Hepatic stellate cell (primary cell): ENCODE data around the gene SAP130.
"Not testable (repeated sequence)": the region's sequence is repeated elsewhere in the genome, so short reads cannot be mapped to it uniquely, and the experiment has no call there.

Experiments used
- DNase-seq: peaks from one replicate; pipeline ENCODE4 v3.0.0; 2011; ENCODE audit warnings: low spot score

The SAP130 gene

GRCh38 chr2:127953128-127953718, 74.6 kb downstream of the SAP130 start:
- no peak for DNase-seq

- no peak for DNase-seq
These were observed 76.8 kb downstream of the SAP130 start for GRCh38 chr2:127951026-127951425.

- no peak for DNase-seq
These were observed 77.6 kb downstream of the SAP130 start for GRCh38 chr2:127950264-127950663.

- no peak for DNase-seq
These were observed 82.6 kb downstream of the SAP130 start for GRCh38 chr2:127945281-127945680.

- DNase-seq = no peak
These were observed 84.7 kb downstream of the SAP130 start for GRCh38 chr2:127943186-127943585.

GRCh38 chr2:127942002-127942401, 85.9 kb downstream of the SAP130 start:
- DNase-seq = no peak

- no peak for DNase-seq
These were observed 86.4 kb downstream of the SAP130 start for GRCh38 chr2:127941461-127941860.

- no peak for DNase-seq
These were observed 87.2 kb downstream of the SAP130 start for GRCh38 chr2:127940641-127941040.

- DNase-seq = no peak
These were observed 92.5 kb downstream of the SAP130 start for GRCh38 chr2:127935337-127935736.

- DNase-seq = peak; percentile 21
These were observed 95.5 kb downstream of the SAP130 start for GRCh38 chr2:127932199-127932876.

- DNase-seq = no peak
These were observed 98.4 kb downstream of the SAP130 start for GRCh38 chr2:127929449-127929848.

GRCh38 chr2:127927384-127927783, 100.5 kb downstream of the SAP130 start:
- no peak for DNase-seq

- no peak for DNase-seq
These were observed 109.9 kb downstream of the SAP130 start for GRCh38 chr2:127917916-127918315.

- no peak for DNase-seq
These were observed 113.9 kb downstream of the SAP130 start for GRCh38 chr2:127913808-127914457.

- DNase-seq = no peak
These were observed 116.1 kb downstream of the SAP130 start for GRCh38 chr2:127911737-127912136.

- no peak for DNase-seq
These were observed 117.4 kb downstream of the SAP130 start for GRCh38 chr2:127910415-127910814.

- no peak for DNase-seq
These were observed 118.8 kb downstream of the SAP130 start for GRCh38 chr2:127909019-127909418.

GRCh38 chr2:127907733-127908400, 120.0 kb downstream of the SAP130 start:
- DNase-seq = not testable (repeated sequence)

GRCh38 chr2:127906206-127906926, 121.5 kb downstream of the SAP130 start:
- no peak for DNase-seq

GRCh38 chr2:127901339-127902056, 126.4 kb downstream of the SAP130 start:
- DNase-seq = no peak

- DNase-seq = no peak
These were observed 130.2 kb downstream of the SAP130 start for GRCh38 chr2:127897531-127898211.
